ENCODE measurements around the gene L1CAM. TPM values are rescaled to one million over a fixed set of nuclear protein-coding genes. Genes with fewer than 3 reads are reported as not detected.

L1CAM gene
- total and polyA plus RNA-seq, 4 donors: 0.19 to 0.83 (median 0.47) TPM

DNA sequence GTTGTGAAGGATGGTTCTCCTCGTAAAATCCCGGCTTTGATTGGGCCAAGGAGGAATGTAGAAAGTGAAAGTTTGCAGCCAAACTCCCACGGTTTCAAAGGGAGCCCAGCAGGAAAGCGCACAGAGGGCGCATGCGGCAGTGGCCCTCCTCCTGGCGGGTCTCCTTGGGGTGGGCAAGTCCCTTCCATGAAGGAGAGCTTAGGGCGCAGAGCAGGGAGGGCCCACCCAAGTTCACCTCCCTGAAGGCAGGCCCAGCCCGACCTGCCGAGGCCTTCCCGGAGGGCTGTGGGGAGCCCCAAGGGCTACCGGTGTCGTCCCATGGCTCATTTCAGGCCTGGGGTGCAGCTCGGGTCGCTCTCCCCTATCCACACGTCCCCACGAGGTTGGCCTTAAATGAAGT lies 57.7 kb downstream of the L1CAM start:
- H3K36me3 ChIP-seq (ENCODE audit: control insufficient read depth in 4 of 4, insufficient read depth in 4 of 4, low read length in 4 of 4): no peaks in the 10 kb centered on the region
- 32 to 45% methylated on average over 14 to 17 of the region's 17 CpGs for WGBS, 2 donors
- no peak overlapping the region for H3K4me3 ChIP-seq
- peaks cover 3 to 16% (median 15%) of the 10 kb centered on the region in 3 donors for H3K27me3 ChIP-seq (ENCODE audit: control insufficient read depth in 3 of 3, insufficient read depth in 3 of 3, low read length in 2 of 3)
- H3K4me1 ChIP-seq (ENCODE audit: control insufficient read depth in 5 of 5, insufficient read depth in 5 of 5, low read length in 5 of 5): peaks cover 0 to 9% (median 0%) of the 10 kb centered on the region in 5 donors
- H3K9me3 ChIP-seq (ENCODE audit: control insufficient read depth in 4 of 4, insufficient read depth in 3 of 4, low read length in 3 of 4): peaks cover 0 to 25% (median 0%) of the 10 kb centered on the region in 4 donors
- ATAC-seq (ENCODE audit: insufficient read depth, low FRiP score): no peak
- H3K27ac ChIP-seq (ENCODE audit: low read depth in 1 of 2, low read length in 1 of 2): no peak overlapping the region
- TF ChIP-seq, protein P1, sequence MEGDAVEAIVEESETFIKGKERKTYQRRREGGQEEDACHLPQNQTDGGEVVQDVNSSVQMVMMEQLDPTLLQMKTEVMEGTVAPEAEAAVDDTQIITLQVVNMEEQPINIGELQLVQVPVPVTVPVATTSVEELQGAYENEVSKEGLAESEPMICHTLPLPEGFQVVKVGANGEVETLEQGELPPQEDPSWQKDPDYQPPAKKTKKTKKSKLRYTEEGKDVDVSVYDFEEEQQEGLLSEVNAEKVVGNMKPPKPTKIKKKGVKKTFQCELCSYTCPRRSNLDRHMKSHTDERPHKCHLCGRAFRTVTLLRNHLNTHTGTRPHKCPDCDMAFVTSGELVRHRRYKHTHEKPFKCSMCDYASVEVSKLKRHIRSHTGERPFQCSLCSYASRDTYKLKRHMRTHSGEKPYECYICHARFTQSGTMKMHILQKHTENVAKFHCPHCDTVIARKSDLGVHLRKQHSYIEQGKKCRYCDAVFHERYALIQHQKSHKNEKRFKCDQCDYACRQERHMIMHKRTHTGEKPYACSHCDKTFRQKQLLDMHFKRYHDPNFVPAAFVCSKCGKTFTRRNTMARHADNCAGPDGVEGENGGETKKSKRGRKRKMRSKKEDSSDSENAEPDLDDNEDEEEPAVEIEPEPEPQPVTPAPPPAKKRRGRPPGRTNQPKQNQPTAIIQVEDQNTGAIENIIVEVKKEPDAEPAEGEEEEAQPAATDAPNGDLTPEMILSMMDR (IDR thresholded peaks at IDR 0.05; ENCODE audit: control extremely low read depth, extremely low read depth): no peak
- no peak overlapping the region for H3K9ac ChIP-seq (ENCODE audit: insufficient read depth in 1 of 2, low read length in 2 of 2)
- peak in 1 of 3 donors; percentile 22 for DNase-seq

DNA sequence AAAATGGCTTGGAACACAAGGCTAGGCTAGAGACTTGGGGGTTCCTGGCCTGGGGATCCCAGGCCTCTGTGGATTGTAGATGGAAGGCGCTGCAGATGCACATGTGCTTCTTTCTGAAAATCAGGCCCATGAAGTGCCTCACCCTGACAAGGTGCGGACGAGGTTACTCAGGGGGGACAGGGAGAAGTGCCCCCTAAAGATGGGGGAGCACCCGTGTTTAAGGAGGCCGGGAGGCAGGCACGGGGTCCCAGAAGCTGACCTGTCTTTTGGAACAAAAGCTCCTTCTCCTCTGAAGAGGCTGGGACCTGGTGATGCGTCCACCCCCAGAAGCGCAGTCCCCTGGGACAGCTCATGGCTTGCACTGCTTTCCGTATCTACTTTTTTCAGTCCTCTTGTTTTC lies 58.1 kb downstream of the L1CAM start:
- Histone ChIP-seq H3K9ac (ENCODE audit: insufficient read depth in 1 of 2, low read length in 2 of 2) (no peak overlapping the region), H3K9me3 (ENCODE audit: control insufficient read depth in 4 of 4, insufficient read depth in 3 of 4, low read length in 3 of 4) (peaks cover 0 to 23% (median 0%) of the 10 kb centered on the region in 4 donors), H3K4me1 (ENCODE audit: control insufficient read depth in 5 of 5, insufficient read depth in 5 of 5, low read length in 5 of 5) (peaks cover 0 to 9% (median 0%) of the 10 kb centered on the region in 5 donors), H3K27ac (ENCODE audit: low read depth in 1 of 2, low read length in 1 of 2) (no peak overlapping the region), H3K4me3 (no peak overlapping the region), H3K36me3 (ENCODE audit: control insufficient read depth in 4 of 4, insufficient read depth in 4 of 4, low read length in 4 of 4) (no peaks in the 10 kb centered on the region), H3K27me3 (ENCODE audit: control insufficient read depth in 3 of 3, insufficient read depth in 3 of 3, low read length in 2 of 3) (peaks cover 3 to 16% (median 15%) of the 10 kb centered on the region in 3 donors)
- WGBS, 2 donors: 71 to 87% methylated on average over 9 of the region's 9 CpGs
- ATAC-seq (ENCODE audit: insufficient read depth, low FRiP score) (no peak), DNase-seq (no peak)
- TF ChIP-seq, protein P1 (IDR thresholded peaks at IDR 0.05; ENCODE audit: control extremely low read depth, extremely low read depth): no peak

DNA sequence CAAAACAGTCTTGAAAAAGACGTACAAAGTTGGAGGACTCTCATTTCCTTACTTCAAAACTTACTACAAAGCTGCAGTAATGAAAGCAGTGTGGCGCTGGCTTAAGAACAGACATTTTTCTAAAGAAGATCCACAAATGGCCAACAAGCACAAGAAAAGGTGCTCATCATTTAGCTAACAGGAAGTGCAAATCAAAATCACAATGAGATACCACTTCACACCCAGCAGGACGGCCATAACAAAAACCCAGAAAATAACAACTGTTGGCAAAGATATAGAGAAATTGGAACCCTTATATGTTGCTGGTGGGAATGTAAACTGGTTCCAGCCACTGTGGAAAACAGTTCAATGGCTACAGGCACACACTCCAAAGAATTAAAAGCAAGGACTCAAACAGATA lies 59.0 kb downstream of the L1CAM start:
- TF ChIP-seq, protein P1 (IDR thresholded peaks at IDR 0.05; ENCODE audit: control extremely low read depth, extremely low read depth): no peak
- H3K4me3 ChIP-seq: no peak overlapping the region
- H3K36me3 ChIP-seq (ENCODE audit: control insufficient read depth in 4 of 4, insufficient read depth in 4 of 4, low read length in 4 of 4): no peaks in the 10 kb centered on the region
- H3K27ac ChIP-seq (ENCODE audit: low read depth in 1 of 2, low read length in 1 of 2): no peak overlapping the region
- peaks cover 0 to 16% (median 15%) of the 10 kb centered on the region in 3 donors for H3K27me3 ChIP-seq (ENCODE audit: control insufficient read depth in 3 of 3, insufficient read depth in 3 of 3, low read length in 2 of 3)
- WGBS, 2 donors: 63 to 88% methylated on average over 3 of the region's 3 CpGs
- H3K9ac ChIP-seq (ENCODE audit: insufficient read depth in 1 of 2, low read length in 2 of 2): no peak overlapping the region
- DNase-seq: no peak
- no peak for ATAC-seq (ENCODE audit: insufficient read depth, low FRiP score)
- H3K4me1 ChIP-seq (ENCODE audit: control insufficient read depth in 5 of 5, insufficient read depth in 5 of 5, low read length in 5 of 5): peaks cover 0 to 9% (median 0%) of the 10 kb centered on the region in 5 donors
- peaks cover 0 to 14% (median 0%) of the 10 kb centered on the region in 4 donors for H3K9me3 ChIP-seq (ENCODE audit: control insufficient read depth in 4 of 4, insufficient read depth in 3 of 4, low read length in 3 of 4)

DNA sequence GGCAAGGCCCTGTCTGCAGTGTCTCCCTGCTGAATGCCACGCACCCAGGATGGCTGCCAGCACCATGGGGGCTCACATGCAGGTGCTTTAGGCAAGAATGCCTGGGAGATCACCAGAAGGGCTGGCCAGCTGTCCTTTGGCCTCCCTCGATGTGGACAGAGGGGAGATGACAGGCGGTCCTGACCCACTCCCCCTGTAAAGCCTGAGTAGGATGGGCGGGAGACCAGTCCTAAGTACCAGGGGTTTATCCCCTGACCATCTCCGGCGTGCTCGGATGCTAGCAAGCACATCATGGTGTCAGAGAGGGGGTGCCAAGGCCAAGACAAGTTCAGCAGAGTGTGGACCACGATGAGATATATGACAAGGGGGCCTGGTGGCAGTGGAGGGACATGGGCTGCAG lies 60.9 kb downstream of the L1CAM start:
- WGBS, 2 donors: 75 to 79% methylated on average over 7 to 8 of the region's 8 CpGs
- ATAC-seq (ENCODE audit: insufficient read depth, low FRiP score): no peak
- H3K4me1 ChIP-seq (ENCODE audit: control insufficient read depth in 5 of 5, insufficient read depth in 5 of 5, low read length in 5 of 5): peaks cover 0 to 7% (median 0%) of the 10 kb centered on the region in 5 donors
- no peak for DNase-seq
- no peak overlapping the region for H3K27ac ChIP-seq (ENCODE audit: low read depth in 1 of 2, low read length in 1 of 2)
- H3K4me3 ChIP-seq: no peak overlapping the region
- no peaks in the 10 kb centered on the region for H3K36me3 ChIP-seq (ENCODE audit: control insufficient read depth in 4 of 4, insufficient read depth in 4 of 4, low read length in 4 of 4)
- TF ChIP-seq, protein P1 (IDR thresholded peaks at IDR 0.05; ENCODE audit: control extremely low read depth, extremely low read depth): no peak
- peaks cover 0 to 11% (median 0%) of the 10 kb centered on the region in 4 donors for H3K9me3 ChIP-seq (ENCODE audit: control insufficient read depth in 4 of 4, insufficient read depth in 3 of 4, low read length in 3 of 4)
- no peak overlapping the region for H3K9ac ChIP-seq (ENCODE audit: insufficient read depth in 1 of 2, low read length in 2 of 2)
- peaks cover 0 to 11% (median 9%) of the 10 kb centered on the region in 3 donors for H3K27me3 ChIP-seq (ENCODE audit: control insufficient read depth in 3 of 3, insufficient read depth in 3 of 3, low read length in 2 of 3)
